GM12872 (cell line): ENCODE measurements around the gene HBE1.

ENCODE experiments used
- CTCF ChIP-seq: IDR thresholded peaks from 3 replicates; pipeline ENCODE4 v1.5.1; 2011; ENCODE audit warnings: low read depth, mild to moderate bottlenecking, low read length, moderate library complexity; ENCODE audit not compliant: insufficient read depth

The HBE1 gene

GRCh38 chr11:5226732-5227310, 42.9 kb downstream of the HBE1 start, which contains the start of gene HBB:
Gene HBB, minus strand, starts transcription at chr11:5227071. Its CDS starts 50 bp downstream, at chr11:5227021.
- no peak for TF ChIP-seq CTCF

- TF ChIP-seq CTCF = no peak
Measured at GRCh38 chr11:5225480-5225871, 44.3 kb downstream of the HBE1 start.

- TF ChIP-seq CTCF = no peak
Measured at GRCh38 chr11:5224538-5225479, 44.9 kb downstream of the HBE1 start.

- no peak for TF ChIP-seq CTCF
Measured at GRCh38 chr11:5223686-5224085, 46.1 kb downstream of the HBE1 start.

- no peak for TF ChIP-seq CTCF
Measured at GRCh38 chr11:5223146-5223545, 46.6 kb downstream of the HBE1 start.
